AG10803 (cell line): Measurements from ENCODE around the gene ITGA2.

Source experiments
- DNase-seq: peaks from one replicate; pipeline ENCODE4 v3.0.0; 2010; ENCODE audit warnings: low read depth
- H3K4me3 ChIP-seq: 2 replicates; pipeline ENCODE4 v1.5.1; 2011; ENCODE audit warnings: mild to moderate bottlenecking, low read length, control low read depth
- TF ChIP-seq, protein P1 (sequence below): conservative IDR thresholded peaks from 2 replicates; pipeline ENCODE4 v1.5.1; 2011; ENCODE audit warnings: mild to moderate bottlenecking, low read length, control low read depth, inconsistent platforms

Gene ITGA2

DNA sequence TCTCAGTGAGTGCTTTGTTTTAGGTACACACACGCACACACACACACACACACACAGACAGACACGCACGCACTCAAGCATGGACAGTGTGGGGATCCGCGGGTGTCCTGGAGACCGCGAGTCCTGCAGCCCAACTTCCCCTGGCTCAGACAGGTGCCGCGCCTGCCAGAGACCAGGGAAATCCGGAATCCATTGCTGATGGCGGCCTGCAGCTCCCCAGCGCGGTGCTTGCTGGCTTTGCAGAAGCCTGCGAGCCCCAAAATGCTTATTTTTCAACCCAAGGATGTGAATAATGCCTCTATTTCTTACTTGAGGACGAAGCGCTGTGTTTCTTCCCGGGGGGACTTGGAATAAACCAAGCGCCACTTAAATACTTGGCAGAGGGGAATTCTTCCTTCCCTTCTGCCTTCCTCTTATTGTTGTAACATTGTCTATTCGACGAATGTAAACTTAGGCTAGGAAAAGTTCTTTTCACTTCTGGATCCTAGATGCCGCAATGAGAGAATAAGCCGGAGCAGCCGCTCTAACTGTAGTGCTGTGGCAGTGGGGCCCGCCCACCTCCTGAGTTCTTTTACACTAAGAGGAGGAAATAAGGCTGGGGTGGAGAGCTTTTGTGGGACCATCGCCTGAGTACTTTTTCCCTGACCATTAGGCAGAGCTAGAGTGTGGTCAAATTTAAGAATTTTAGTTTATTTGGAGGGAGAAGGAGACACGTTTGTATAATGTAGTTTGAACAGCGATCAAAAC is 802 bp downstream of the ITGA2 start:
- peak; percentile 57 for DNase-seq
- TF ChIP-seq, protein P1, sequence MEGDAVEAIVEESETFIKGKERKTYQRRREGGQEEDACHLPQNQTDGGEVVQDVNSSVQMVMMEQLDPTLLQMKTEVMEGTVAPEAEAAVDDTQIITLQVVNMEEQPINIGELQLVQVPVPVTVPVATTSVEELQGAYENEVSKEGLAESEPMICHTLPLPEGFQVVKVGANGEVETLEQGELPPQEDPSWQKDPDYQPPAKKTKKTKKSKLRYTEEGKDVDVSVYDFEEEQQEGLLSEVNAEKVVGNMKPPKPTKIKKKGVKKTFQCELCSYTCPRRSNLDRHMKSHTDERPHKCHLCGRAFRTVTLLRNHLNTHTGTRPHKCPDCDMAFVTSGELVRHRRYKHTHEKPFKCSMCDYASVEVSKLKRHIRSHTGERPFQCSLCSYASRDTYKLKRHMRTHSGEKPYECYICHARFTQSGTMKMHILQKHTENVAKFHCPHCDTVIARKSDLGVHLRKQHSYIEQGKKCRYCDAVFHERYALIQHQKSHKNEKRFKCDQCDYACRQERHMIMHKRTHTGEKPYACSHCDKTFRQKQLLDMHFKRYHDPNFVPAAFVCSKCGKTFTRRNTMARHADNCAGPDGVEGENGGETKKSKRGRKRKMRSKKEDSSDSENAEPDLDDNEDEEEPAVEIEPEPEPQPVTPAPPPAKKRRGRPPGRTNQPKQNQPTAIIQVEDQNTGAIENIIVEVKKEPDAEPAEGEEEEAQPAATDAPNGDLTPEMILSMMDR: peak; percentile 52
- peak overlapping the region; percentile 82 for H3K4me3 ChIP-seq

- DNase-seq: no peak
- TF ChIP-seq, protein P1: no peak
- peak overlapping the region; percentile 82 for H3K4me3 ChIP-seq
Measured at GRCh38 chr5:52990528-52990925, 1.4 kb downstream of the ITGA2 start.

DNA sequence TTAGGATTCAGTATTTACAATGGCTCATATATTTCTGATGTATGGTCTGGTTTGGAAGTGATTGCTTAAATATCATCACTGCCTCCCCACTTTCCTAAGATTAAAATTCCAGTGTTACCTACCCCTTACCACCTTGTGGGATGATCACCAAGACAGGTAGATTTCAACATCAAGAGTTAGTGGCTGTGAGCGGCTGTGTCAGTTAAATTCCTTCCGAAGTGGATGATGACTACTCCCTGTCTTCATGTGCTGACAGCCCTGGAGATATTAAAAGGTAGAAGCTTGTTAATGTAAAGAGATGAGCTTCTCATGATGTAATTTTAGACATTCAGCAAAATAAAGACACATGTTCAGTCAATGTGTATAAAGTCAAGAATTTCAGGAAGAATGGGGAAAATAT is 4.2 kb downstream of the ITGA2 start:
- no peak for DNase-seq
- no peak overlapping the region for H3K4me3 ChIP-seq
- TF ChIP-seq, protein P1: no peak

DNA sequence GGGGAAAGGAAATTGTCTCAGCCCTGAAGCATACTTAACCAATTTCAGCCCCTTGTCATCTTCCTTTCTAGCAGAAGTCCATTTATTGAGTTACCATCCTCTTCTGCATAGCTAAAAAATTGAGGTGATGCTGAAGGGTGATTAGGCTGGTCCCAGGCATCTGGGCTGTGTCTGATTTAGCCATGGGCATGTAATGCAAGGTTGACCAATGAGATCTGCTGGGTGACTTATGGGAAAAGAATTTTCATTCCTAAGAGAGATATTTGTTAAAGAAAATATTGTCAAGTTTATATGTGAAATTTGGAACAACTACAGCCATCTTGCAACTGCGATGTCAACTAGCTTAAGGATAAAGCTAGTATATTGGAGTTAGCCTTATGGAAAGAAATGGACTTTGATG is 5.1 kb downstream of the ITGA2 start:
- TF ChIP-seq, protein P1: no peak
- peak; percentile 52 for DNase-seq

GRCh38 chr5:52995095-52995494 is 5.9 kb downstream of the ITGA2 start:
- TF ChIP-seq, protein P1: no peak
- no peak for DNase-seq
- no peak overlapping the region for H3K4me3 ChIP-seq

More for the DNA sequence above, 5.1 kb downstream of the ITGA2 start:
- H3K4me3 ChIP-seq: no peak overlapping the region

- TF ChIP-seq, protein P1: no peak
- no peak for DNase-seq
- H3K4me3 ChIP-seq: no peak overlapping the region
Measured at GRCh38 chr5:52995914-52996313, 6.8 kb downstream of the ITGA2 start.

DNA sequence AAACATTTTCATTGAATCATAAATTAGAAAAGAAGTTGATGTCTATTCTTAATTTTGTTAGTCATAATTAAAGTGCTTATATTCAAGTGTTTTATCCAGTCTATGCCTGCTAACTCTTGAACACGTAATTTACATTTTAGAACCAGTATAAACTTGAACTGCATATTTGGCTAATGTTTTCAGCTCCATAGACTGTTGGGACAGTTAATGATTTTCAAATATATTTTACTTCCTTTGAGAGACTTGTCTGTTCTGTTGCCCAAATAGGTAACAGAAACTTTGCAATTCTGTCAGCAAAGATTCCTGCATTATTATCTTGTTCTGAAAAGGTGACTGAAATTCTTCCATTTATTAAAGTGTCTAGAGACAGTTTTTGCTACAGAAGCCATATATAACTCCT is 7.8 kb downstream of the ITGA2 start:
- DNase-seq: no peak
- H3K4me3 ChIP-seq: no peak overlapping the region
- TF ChIP-seq, protein P1: no peak
